Gastrocnemius medialis (tissue), 4 donors: ENCODE results near the gene IFT122.

Experiments
- POLR2A ChIP-seq, 2 donors: fragments of 450-650 bp; IDR thresholded peaks; one replicate each; pipeline ENCODE4 v1.6.1; 2017; ENCODE audit warnings: antibody characterized with exemption in 2 of 2, mild to moderate bottlenecking in 2 of 2, moderate library complexity in 2 of 2
- TF ChIP-seq, protein P1 (sequence below), 5 experiments: fragments of 450-650 bp in 3 of 5; fragments of 200-600 bp in 2 of 5; sonication (generic) in 2 of 5; IDR thresholded peaks in 4 of 5; conservative IDR thresholded peaks in 1 of 5; 1 replicate in 4 of 5; 2 replicates in 1 of 5; pipeline ENCODE4 v1.5.1; 2016 to 2019; ENCODE audit warnings: antibody characterized with exemption in 5 of 5, mild to moderate bottlenecking in 3 of 5, moderate library complexity in 3 of 5

DNA sequence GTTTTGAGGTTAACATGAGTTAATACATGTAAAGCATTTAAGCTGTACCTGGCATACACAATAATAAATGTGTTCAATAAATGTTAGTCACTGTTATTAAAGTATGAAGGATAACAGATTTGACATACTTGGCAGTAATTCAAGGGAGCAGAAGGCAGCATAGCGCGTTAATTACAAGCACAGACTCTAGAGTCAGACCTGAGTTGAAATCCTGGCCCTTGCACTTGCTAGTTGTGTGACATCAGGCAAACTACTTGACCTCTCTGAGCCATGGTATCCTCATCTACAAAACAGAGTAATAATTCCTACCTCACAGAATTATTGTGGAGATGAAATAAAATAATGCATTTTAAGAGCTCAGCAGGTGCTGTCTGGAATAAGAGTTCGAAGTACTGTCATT lies 5.4 kb downstream of the IFT122 start:
- no peak for TF ChIP-seq POLR2A (IDR thresholded peaks at IDR 0.05)
- TF ChIP-seq, protein P1, sequence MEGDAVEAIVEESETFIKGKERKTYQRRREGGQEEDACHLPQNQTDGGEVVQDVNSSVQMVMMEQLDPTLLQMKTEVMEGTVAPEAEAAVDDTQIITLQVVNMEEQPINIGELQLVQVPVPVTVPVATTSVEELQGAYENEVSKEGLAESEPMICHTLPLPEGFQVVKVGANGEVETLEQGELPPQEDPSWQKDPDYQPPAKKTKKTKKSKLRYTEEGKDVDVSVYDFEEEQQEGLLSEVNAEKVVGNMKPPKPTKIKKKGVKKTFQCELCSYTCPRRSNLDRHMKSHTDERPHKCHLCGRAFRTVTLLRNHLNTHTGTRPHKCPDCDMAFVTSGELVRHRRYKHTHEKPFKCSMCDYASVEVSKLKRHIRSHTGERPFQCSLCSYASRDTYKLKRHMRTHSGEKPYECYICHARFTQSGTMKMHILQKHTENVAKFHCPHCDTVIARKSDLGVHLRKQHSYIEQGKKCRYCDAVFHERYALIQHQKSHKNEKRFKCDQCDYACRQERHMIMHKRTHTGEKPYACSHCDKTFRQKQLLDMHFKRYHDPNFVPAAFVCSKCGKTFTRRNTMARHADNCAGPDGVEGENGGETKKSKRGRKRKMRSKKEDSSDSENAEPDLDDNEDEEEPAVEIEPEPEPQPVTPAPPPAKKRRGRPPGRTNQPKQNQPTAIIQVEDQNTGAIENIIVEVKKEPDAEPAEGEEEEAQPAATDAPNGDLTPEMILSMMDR (IDR thresholded peaks at IDR 0.05 in 4 of 5, conservative IDR thresholded peaks at IDR 0.05 in 1 of 5) = no peak
